Activated T-helper 1 cell treated with anti-CD3 and anti-CD28 coated beads, Interleukin-12 subunit alpha, Interleukin-12 subunit beta, Interleukin-2, Interleukin-4 antibody, amounts not matched to agents 30 ng/mL and 10 ng/mL and 1 ng/mL, durations not matched to agents 14 hours and 24 hours and 36 hours (primary cell): ENCODE data around the gene CCNA1. TPM values are rescaled to one million over a fixed set of nuclear protein-coding genes. Genes with fewer than 3 reads are reported as not detected.

Source experiments
- DNase-seq: peaks from one replicate; pipeline ENCODE4 v3.0.0; 2021; ENCODE audit warnings: low spot score
- H3K27ac Mint-ChIP-seq: one replicate; pipeline ENCODE4 v1.8.0; 2021; ENCODE audit warnings: mild to moderate bottlenecking, mixed read lengths
- H3K27me3 Mint-ChIP-seq: one replicate; pipeline ENCODE4 v1.8.0; 2022; ENCODE audit warnings: mild to moderate bottlenecking, moderate library complexity, mixed read lengths; ENCODE audit not compliant: insufficient read depth
- H3K36me3 Mint-ChIP-seq: one replicate; pipeline ENCODE4 v1.8.0; 2021; ENCODE audit warnings: low read depth, mixed read lengths
- H3K4me1 Mint-ChIP-seq: one replicate; pipeline ENCODE4 v1.8.0; 2021; ENCODE audit warnings: low read depth, mixed read lengths
- H3K4me3 Mint-ChIP-seq: one replicate; pipeline ENCODE4 v1.8.0; 2021; ENCODE audit warnings: mild to moderate bottlenecking, moderate library complexity, mixed read lengths
- H3K9me3 Mint-ChIP-seq: one replicate; pipeline ENCODE4 v1.8.0; 2021; ENCODE audit warnings: mixed read lengths
- intact Hi-C: fragments of 100-400 bp; cut with micrococcal nuclease; formaldehyde crosslinking; loops from one replicate; pipeline ENCODE4 v1.15.1; 2024
- total RNA-seq: library from RNA; stranded (reverse); gene quantifications from 2 replicates; pipeline ENCODE4 v1.2.3, GENCODE V29; 2022

Gene CCNA1
- total RNA-seq, 1 donor from 2014 or later, result 1.5 TPM

DNA sequence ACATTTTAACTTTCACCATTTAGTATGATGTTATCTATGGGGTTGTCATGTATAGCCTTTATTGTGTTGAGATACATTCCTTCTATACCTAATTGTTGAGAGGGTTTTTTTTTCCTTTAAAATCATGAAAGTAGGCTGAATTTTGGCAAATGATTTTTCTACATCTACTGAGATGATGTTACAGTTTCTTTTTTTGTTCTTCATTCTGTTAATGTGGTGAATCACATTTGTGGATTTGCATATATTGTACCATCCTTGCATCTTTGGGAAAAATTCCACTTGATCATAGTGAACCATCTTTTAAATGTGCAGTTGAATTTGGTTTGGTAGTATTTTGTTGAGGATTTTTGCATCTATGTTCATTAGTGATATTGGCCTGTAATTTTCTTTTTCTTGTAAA is 29.2 kb downstream of the CCNA1 start:
- Mint-ChIP-seq H3K4me3 (no peak overlapping the region), H3K4me1 (no peaks in the 10 kb centered on the region), H3K36me3 (no peaks in the 10 kb centered on the region), H3K9me3 (no peaks in the 10 kb centered on the region), H3K27me3 (peaks cover 13% of the 10 kb centered on the region), H3K27ac (no peak overlapping the region)
- DNase-seq, result no peak
- intact Hi-C loops, result no loop called here

DNA sequence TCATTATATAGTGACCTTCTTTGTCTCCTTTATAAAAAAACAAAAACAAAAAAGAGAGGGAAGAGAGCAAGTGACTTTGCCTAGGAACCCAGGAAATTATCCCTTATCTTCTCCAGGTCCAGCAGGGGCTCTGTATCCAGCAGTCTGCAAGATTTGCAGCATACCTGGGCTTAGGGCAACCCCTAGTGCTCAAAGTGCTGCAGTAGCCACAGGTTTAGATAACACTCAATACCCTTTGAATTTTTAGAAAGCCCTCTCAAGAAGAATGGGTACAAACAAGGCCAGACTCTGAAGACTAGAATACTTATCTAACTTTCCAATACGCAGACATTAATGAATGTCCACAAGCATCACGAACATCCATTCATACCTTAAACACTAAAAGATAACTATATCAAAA is 43.2 kb downstream of the CCNA1 start:
- peaks cover 13% of the 10 kb centered on the region for H3K27me3 Mint-ChIP-seq
- intact Hi-C loops, result loop anchor here (1.0 kb wide), 3 partner anchors 55 to 193 kb away; partner anchors contain the start of gene SPART
- no peak overlapping the region for H3K4me3 Mint-ChIP-seq
- no peak for DNase-seq
- H3K36me3 Mint-ChIP-seq, result no peaks in the 10 kb centered on the region
- H3K9me3 Mint-ChIP-seq, result peaks cover 5% of the 10 kb centered on the region
- no peak overlapping the region for H3K27ac Mint-ChIP-seq
- H3K4me1 Mint-ChIP-seq, result no peaks in the 10 kb centered on the region

DNA sequence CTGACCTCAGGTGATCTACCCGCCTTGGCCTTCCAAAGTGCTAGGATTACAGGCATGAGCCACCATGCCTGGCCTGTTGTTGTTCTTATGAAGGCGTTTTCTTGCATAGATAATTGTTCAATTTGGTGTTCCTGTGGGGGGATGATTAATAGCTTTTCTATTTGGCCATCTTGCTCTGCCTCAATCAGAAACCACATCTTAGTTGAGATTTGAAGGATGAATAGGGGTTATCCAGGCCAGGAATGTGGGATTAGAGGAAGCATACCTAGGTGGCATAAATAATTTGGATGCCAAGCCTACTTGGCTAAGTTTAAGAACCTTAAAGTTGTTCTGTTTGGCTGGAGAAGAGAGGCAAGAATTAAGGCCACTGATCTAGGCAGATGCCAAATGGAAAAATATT is 44.4 kb downstream of the CCNA1 start:
- Mint-ChIP-seq H3K27ac (no peak overlapping the region), H3K4me3 (no peak overlapping the region), H3K4me1 (no peaks in the 10 kb centered on the region), H3K36me3 (no peaks in the 10 kb centered on the region), H3K9me3 (peaks cover 5% of the 10 kb centered on the region), H3K27me3 (peaks cover 11% of the 10 kb centered on the region)
- DNase-seq, result no peak
- intact Hi-C loops, result no loop called here

DNA sequence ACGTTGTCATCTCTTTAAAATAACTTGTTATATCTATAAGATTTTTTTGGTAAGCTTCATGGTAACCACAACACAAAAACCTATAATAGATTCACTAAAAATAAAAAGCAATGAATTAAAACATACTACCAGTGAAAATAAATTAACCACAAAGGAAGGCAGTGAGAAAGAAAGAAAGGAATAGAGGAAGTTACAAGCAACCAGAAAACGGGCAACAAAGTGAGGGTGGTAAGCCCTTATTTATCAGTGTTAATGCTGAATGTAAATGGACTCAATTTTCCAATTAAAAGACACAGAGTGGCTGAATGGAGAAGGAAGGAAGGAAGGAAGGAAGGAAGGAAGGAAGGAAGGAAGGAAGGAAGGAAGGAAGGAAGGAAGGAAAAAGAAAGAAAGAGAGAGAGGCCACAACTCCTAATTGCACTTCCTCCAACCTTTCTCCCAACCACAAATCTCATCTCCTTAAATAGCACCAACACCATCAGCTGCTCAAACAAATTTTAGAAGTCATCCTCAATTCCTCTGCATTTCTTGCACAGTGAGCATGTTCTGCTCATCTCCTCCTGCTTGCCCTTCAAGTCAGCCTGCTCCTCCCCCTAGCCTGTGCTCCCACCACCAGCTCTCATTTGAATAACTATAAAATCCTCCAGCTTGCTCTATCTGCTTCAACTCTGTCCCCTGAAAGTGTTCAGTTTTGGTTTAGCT is 48.6 kb downstream of the CCNA1 start:
- Mint-ChIP-seq H3K36me3 (no peaks in the 10 kb centered on the region), H3K4me3 (no peak overlapping the region), H3K9me3 (peaks cover 5% of the 10 kb centered on the region), H3K27ac (no peak overlapping the region), H3K4me1 (no peaks in the 10 kb centered on the region), H3K27me3 (peaks cover 3% of the 10 kb centered on the region)
- no peak for DNase-seq
- intact Hi-C loops, result no loop called here

DNA sequence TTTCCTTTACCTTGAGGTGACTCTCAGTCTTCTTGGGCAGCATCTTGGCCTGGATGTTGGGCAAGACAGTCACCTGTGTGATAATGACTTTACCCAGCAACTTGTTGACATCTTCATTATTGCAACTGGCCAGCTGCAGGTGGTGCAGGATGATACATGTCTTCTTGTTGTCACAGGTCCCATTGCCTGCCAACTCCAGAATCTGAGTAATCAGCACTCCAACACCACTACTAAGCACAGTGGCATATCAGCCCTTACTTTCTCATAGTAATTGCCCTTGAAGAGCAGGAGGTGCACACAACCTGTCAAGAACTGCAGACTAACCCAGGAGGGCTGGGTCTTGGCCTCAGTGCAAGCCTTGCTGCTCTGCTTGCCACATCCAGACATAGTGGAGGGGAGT is 57.8 kb downstream of the CCNA1 start:
- H3K27me3 Mint-ChIP-seq, result no peaks in the 10 kb centered on the region
- H3K4me1 Mint-ChIP-seq, result no peaks in the 10 kb centered on the region
- intact Hi-C loops, result no loop called here
- H3K4me3 Mint-ChIP-seq, result no peak overlapping the region
- no peak overlapping the region for H3K27ac Mint-ChIP-seq
- H3K36me3 Mint-ChIP-seq, result no peaks in the 10 kb centered on the region
- no peak for DNase-seq
- H3K9me3 Mint-ChIP-seq, result no peaks in the 10 kb centered on the region

Other genes starting within 250 kb of the CCNA1 start
- gene SOHLH2, start 217.9 kb upstream of the CCNA1 start, total RNA-seq, result not detected in 2 replicates
- 0.07 TPM in 1 of 2 replicates, not detected in the other for gene CCDC169, start 134.7 kb upstream of the CCNA1 start, total RNA-seq
- gene SPART, start 86.1 kb upstream of the CCNA1 start, total RNA-seq, result 28.0 and 28.7 TPM in 2 replicates
- gene SERTM1, start 241.5 kb downstream of the CCNA1 start, total RNA-seq, result not detected in 2 replicates